Vagina (tissue), 2 donors: ENCODE results near the gene AURKA. TPM values are rescaled to one million over a fixed set of nuclear protein-coding genes. Genes with fewer than 3 reads are reported as not detected.

ENCODE experiments used
- DNase-seq, 2 donors: peaks; one replicate each; pipeline ENCODE4 v3.0.0-alpha.2; 2017; ENCODE audit errors: extremely low spot score in 2 of 2
- H3K27ac ChIP-seq: fragments of 200-600 bp; sonication (generic); one replicate; pipeline ENCODE4 v1.5.1; 2019
- H3K27me3 ChIP-seq: fragments of 200-600 bp; sonication (generic); one replicate; pipeline ENCODE4 v1.5.1; 2019
- H3K36me3 ChIP-seq, 2 donors: fragments of 200-600 bp; sonication (generic); one replicate each; pipeline ENCODE4 v1.5.1; 2017 to 2019
- H3K4me1 ChIP-seq: fragments of 200-600 bp; sonication (generic); one replicate; pipeline ENCODE4 v1.5.1; 2019
- H3K4me3 ChIP-seq, 2 donors: fragments of 200-600 bp; sonication (generic); 1 replicate in 1 of 2; 2 replicates in 1 of 2; pipeline ENCODE4 v1.5.1; 2016 to 2019
- H3K9me3 ChIP-seq: fragments of 200-600 bp; sonication (generic); one replicate; pipeline ENCODE4 v1.5.1; 2019
- CTCF ChIP-seq, 3 experiments: fragments of 450-650 bp in 2 of 3; fragments of 200-600 bp in 1 of 3; sonication (generic) in 1 of 3; IDR thresholded peaks; one replicate each; pipeline ENCODE4 v1.5.1; 2017 to 2019; ENCODE audit warnings: antibody characterized with exemption in 3 of 3, mild to moderate bottlenecking in 2 of 3, moderate library complexity in 2 of 3
- POLR2A ChIP-seq, 2 donors: fragments of 450-650 bp; IDR thresholded peaks; one replicate each; pipeline ENCODE4 v1.6.1; 2017; ENCODE audit warnings: antibody characterized with exemption in 2 of 2, mild to moderate bottlenecking in 2 of 2, moderate library complexity in 2 of 2
- POLR2AphosphoS5 ChIP-seq, 2 donors: sonication (generic); formaldehyde crosslinking; IDR thresholded peaks; one replicate each; pipeline ENCODE4 v1.9.0; 2017; ENCODE audit warnings: antibody characterized with exemption in 2 of 2, mild to moderate bottlenecking in 2 of 2, low read depth in 1 of 2; ENCODE audit not compliant: insufficient read depth in 1 of 2
- intact Hi-C: fragments of 100-400 bp; cut with DNase I; formaldehyde crosslinking; loops from one replicate; pipeline ENCODE4 v1.15.1; 2023
- total RNA-seq: library from RNA; depleted of rRNA; stranded (reverse); fragments of >200 nt; gene quantifications from one replicate; pipeline ENCODE4 v1.2.3, GENCODE V29; 2016

The AURKA gene
- total RNA-seq, 1 donor from 2014 or later = 2.2 TPM

- intact Hi-C loops = no loop called here
- TF ChIP-seq CTCF (IDR thresholded peaks at IDR 0.05) = no peak
- no peak overlapping the region for H3K4me3 ChIP-seq
- no peak for DNase-seq
- H3K9me3 ChIP-seq = no peaks in the 10 kb centered on the region
- no peaks in the 10 kb centered on the region for H3K27me3 ChIP-seq
- H3K4me1 ChIP-seq = peaks cover 12% of the 10 kb centered on the region
- no peak overlapping the region for H3K27ac ChIP-seq
- H3K36me3 ChIP-seq = no peaks in the 10 kb centered on the region
Observed at GRCh38 chr20:56437196-56437960, 45.4 kb upstream of the AURKA start.

- no peak for DNase-seq
- TF ChIP-seq POLR2AphosphoS5 (IDR thresholded peaks at IDR 0.05; ENCODE audit: insufficient read depth in 1 of 2, low read depth in 1 of 2) (no peak), CTCF (IDR thresholded peaks at IDR 0.05) (no peak), POLR2A (IDR thresholded peaks at IDR 0.05) (no peak)
- Histone ChIP-seq H3K36me3 (no peaks in the 10 kb centered on the region), H3K27ac (no peak overlapping the region), H3K27me3 (no peaks in the 10 kb centered on the region), H3K9me3 (no peaks in the 10 kb centered on the region), H3K4me1 (peaks cover under 1% of the 10 kb centered on the region), H3K4me3 (no peak overlapping the region)
- intact Hi-C loops = no loop called here
Observed at GRCh38 chr20:56433880-56434255, 41.9 kb upstream of the AURKA start.

- intact Hi-C loops = no loop called here
- no peaks in the 10 kb centered on the region for H3K27me3 ChIP-seq
- TF ChIP-seq POLR2AphosphoS5 (IDR thresholded peaks at IDR 0.05; ENCODE audit: insufficient read depth in 1 of 2, low read depth in 1 of 2) = no peak
- TF ChIP-seq CTCF (IDR thresholded peaks at IDR 0.05) = no peak
- no peak for TF ChIP-seq POLR2A (IDR thresholded peaks at IDR 0.05)
- no peaks in the 10 kb centered on the region for H3K9me3 ChIP-seq
- no peak overlapping the region for H3K4me3 ChIP-seq
- H3K36me3 ChIP-seq = no peaks in the 10 kb centered on the region
- no peak overlapping the region for H3K27ac ChIP-seq
- no peak for DNase-seq
- H3K4me1 ChIP-seq = no peaks in the 10 kb centered on the region
Observed at GRCh38 chr20:56433221-56433879, 41.3 kb upstream of the AURKA start.

GRCh38 chr20:56431471-56431870 is 39.5 kb upstream of the AURKA start:
- intact Hi-C loops = no loop called here

More at GRCh38 chr20:56431471-56431870, 39.5 kb upstream of the AURKA start:
- Histone ChIP-seq H3K4me3 (no peak overlapping the region), H3K9me3 (no peaks in the 10 kb centered on the region), H3K36me3 (no peaks in the 10 kb centered on the region), H3K4me1 (no peaks in the 10 kb centered on the region), H3K27ac (no peak overlapping the region), H3K27me3 (no peaks in the 10 kb centered on the region)
- TF ChIP-seq POLR2A (IDR thresholded peaks at IDR 0.05) = no peak
- no peak for TF ChIP-seq POLR2AphosphoS5 (IDR thresholded peaks at IDR 0.05; ENCODE audit: insufficient read depth in 1 of 2, low read depth in 1 of 2)
- TF ChIP-seq CTCF (IDR thresholded peaks at IDR 0.05) = no peak
- DNase-seq = no peak
